Esophagus squamous epithelium (tissue), 4 donors: Measurements from ENCODE around the gene CPN1.

ENCODE experiments used
- CTCF ChIP-seq, 6 experiments: fragments of 450-650 bp in 4 of 6; fragments of 200-600 bp in 2 of 6; sonication (generic) in 2 of 6; IDR thresholded peaks; one replicate each; pipeline ENCODE4 v1.5.1; 2016 to 2019; ENCODE audit warnings: antibody characterized with exemption in 6 of 6, mild to moderate bottlenecking in 4 of 6, moderate library complexity in 4 of 6
- POLR2A ChIP-seq, 4 donors: fragments of 450-650 bp; IDR thresholded peaks; one replicate each; pipeline ENCODE4 v1.6.1; 2017; ENCODE audit warnings: antibody characterized with exemption in 4 of 4, mild to moderate bottlenecking in 4 of 4, moderate library complexity in 3 of 4

GRCh38 chr10:100027416-100027815 lies 54.3 kb downstream of the CPN1 start:
- TF ChIP-seq CTCF (IDR thresholded peaks at IDR 0.05) (no peak), POLR2A (IDR thresholded peaks at IDR 0.05) (no peak)
